Erythroblast (primary cell): Measurements from ENCODE around the gene TOP2B.

ENCODE experiments used
- GATA1 ChIP-seq: IDR thresholded peaks from 2 replicates; pipeline ENCODE4 v1.6.1; 2011; ENCODE audit warnings: low read depth, mild to moderate bottlenecking, control low read depth, low read length, moderate library complexity
- POLR2A ChIP-seq: IDR thresholded peaks from 2 replicates; pipeline ENCODE4 v1.6.1; 2011; ENCODE audit warnings: mild to moderate bottlenecking, low read length

GRCh38 chr3:25653322-25653721, 11.4 kb downstream of the TOP2B start:
- TF ChIP-seq POLR2A (no peak), GATA1 (no peak)
